Heart right ventricle (tissue), 16 donors: ENCODE results near the gene TBX5. TPM values are rescaled to one million over a fixed set of nuclear protein-coding genes. Genes with fewer than 3 reads are reported as not detected.

Experiments used
- ATAC-seq, 8 donors: fragments of 200-7000 bp; cut with Tn5 transposase; one replicate each; pipeline ENCODE4 v1.9.1; 2020; ENCODE audit warnings: mild to moderate bottlenecking in 8 of 8, moderate library complexity in 8 of 8, moderate number of reproducible peaks in 1 of 8
- DNase-seq, 2 donors: peaks; one replicate each; pipeline ENCODE4 v3.0.0-alpha.2; 2020
- H3K27ac ChIP-seq, 10 donors: fragments of 200-600 bp; sonication (generic) in 2 of 10; one replicate each; pipeline versions ENCODE4 v1.5.0 to v1.8.0; 2020 to 2022; ENCODE audit warnings: mild to moderate bottlenecking in 3 of 10
- H3K27me3 ChIP-seq, 7 donors: fragments of 200-600 bp; one replicate each; pipeline ENCODE4 v1.8.0; 2021 to 2022; ENCODE audit warnings: mild to moderate bottlenecking in 2 of 7
- H3K36me3 ChIP-seq, 9 donors: fragments of 200-600 bp; sonication (generic) in 1 of 9; one replicate each; pipeline versions ENCODE4 v1.5.0 to v1.8.0; 2020 to 2022; ENCODE audit warnings: mild to moderate bottlenecking in 2 of 9
- H3K4me1 ChIP-seq, 9 donors: fragments of 200-600 bp; sonication (generic) in 1 of 9; one replicate each; pipeline versions ENCODE4 v1.5.0 to v1.8.0; 2020 to 2022; ENCODE audit warnings: mild to moderate bottlenecking in 4 of 9
- H3K4me3 ChIP-seq, 10 donors: fragments of 200-600 bp; sonication (generic) in 2 of 10; one replicate each; pipeline versions ENCODE4 v1.5.0 to v1.8.0; 2020 to 2022; ENCODE audit warnings: mild to moderate bottlenecking in 7 of 10, moderate library complexity in 2 of 10
- H3K9me3 ChIP-seq, 11 donors: fragments of 200-600 bp in 10 of 11; sonication (generic) in 2 of 11; one replicate each; pipeline versions ENCODE4 v1.5.0 to v1.8.0; 2013 to 2022; ENCODE audit warnings: mild to moderate bottlenecking in 2 of 11, control low read depth in 1 of 11, moderate library complexity in 1 of 11
- WGBS, 2 donors: extraction: QIAGEN DNeasy Blood & Tissue Kit; methylation state at CpG; one replicate each; pipeline ENCODE4 v1.1.7; 2013; ENCODE audit warnings: inconsistent platforms in 1 of 2; 5-methylcytosine and 5-hydroxymethylcytosine counted together
- intact Hi-C, 10 donors: fragments of 100-400 bp; cut with DNase I; formaldehyde crosslinking; loops; one replicate each; pipeline versions ENCODE4 v1.11.1 to v1.14.2; 2022
- polyA plus RNA-seq, 2 donors: library from polyadenylated mRNA; stranded (reverse); fragments of 200-250 nt; gene quantifications; one replicate each; pipeline ENCODE4 v1.2.3, GENCODE V29; 2013
- total RNA-seq, 10 donors: library from RNA; stranded (reverse); fragmentation: NEBNext Ultra II Directional in 3 of 10; extraction: Animal tissue kit (Norgen Biotek cat#: 25700) in 3 of 10; gene quantifications; one replicate each; pipeline versions ENCODE4 v1.2.1 to v1.2.4, GENCODE V29; 2021 to 2023
- TF ChIP-seq, protein P1 (sequence below), 9 donors: fragments of 200-600 bp; sonication (generic) in 2 of 9; IDR thresholded peaks; one replicate each; pipeline versions ENCODE4 v1.5.0 to v1.8.0; 2021 to 2022; ENCODE audit warnings: antibody characterized with exemption in 9 of 9, mild to moderate bottlenecking in 5 of 9, moderate library complexity in 1 of 9
- donor health status: Arrhythmogenic right ventricular cardiomyopathy.
- donor health status: ischemic (EF 13 %, LVEDD 7.1; RV severe dilation, severe dysfunction).
- donor health status: healthy with polysubstance abuse.
- donor health status: DM: no; HTN: yes; CAD: no.
- donor health status: DM: no; HTN: no; CAD: no.
- donor health status: ischemic (EF 25% LVEDD 6.9; RV normal size, moderate dysfunction).
- donor health status: ischemic (EF 25% LVEDD 5.7; RV mildly dilated, moderate dysfunction).
- donor health status: healthy.
- donor health status: DM: yes; HTN: yes; CAD: no.
- donor health status: Ischemic cardiomyopathy.
- donor health status: ischemic (EF 35%, LVEDD 5.7; RV mildly dilated, moderate dysfunction).
- donor health status: nonischemic (EF 11% LVEDD 7.7; RV severe dilation, severe dysfunction).
- donor health status: DM: yes; HTN: yes; CAD: no.
- donor health status: PGD.
- donor health status: ischemic (EF 29% LVEDD 5.4; RV normal size, mild dysfunction).
- donor health status: nonischemic (EF 23%, LVEDD 6.1; RV moderate dilation, normal function).

The TBX5 gene
- total and polyA plus RNA-seq, 12 donors: 4.0 to 70.1 (median 51.4) TPM

DNA sequence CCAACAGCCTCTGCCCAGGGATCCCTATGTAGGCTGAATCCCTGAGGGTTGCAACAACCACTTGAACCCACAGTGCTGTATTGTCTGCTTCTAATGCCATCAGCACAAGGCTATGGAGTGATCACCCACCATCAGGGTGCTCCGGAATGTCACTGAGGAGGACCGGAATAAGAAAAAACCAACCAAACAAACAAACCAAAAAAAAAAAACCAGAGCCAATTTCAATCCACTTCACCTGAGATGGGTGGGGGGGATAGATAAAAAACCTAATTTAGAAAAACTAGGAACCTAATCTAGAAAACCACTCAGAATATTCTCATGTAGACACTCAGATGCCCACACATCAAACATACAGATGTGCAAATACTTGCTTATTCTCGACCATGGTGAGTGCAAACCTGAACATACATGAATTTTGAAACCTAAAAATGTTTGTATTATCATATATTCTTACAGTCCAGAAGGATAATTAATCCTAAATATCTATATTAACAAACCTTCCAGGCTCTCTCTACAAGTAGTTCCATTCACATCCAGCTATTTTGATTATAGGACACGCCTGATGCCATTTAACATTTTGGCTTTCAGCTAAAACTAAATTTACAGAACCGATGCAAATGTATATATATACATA, 3.7 kb downstream of the TBX5 start:
- H3K36me3 ChIP-seq: peaks cover 0 to 28% (median 0%) of the 10 kb centered on the region in 9 donors
- WGBS, 2 donors: 53 to 54% methylated on average over 5 of the region's 5 CpGs
- H3K27me3 ChIP-seq: peaks cover 0 to 100% (median 68%) of the 10 kb centered on the region in 7 donors
- peak overlapping the region in 4 of 10 donors; percentile 64 to 79 (median 71) for H3K4me3 ChIP-seq
- intact Hi-C loops: loop anchor here in 3 of 10 donors (5.0 to 10.0 kb wide), 2 partner anchors 35 to 47 kb away; no protein-coding TSS in a partner anchor
- peak overlapping the region in 5 of 10 donors; percentile 38 to 94 (median 88) for H3K27ac ChIP-seq
- H3K4me1 ChIP-seq: peaks cover 0 to 41% (median 21%) of the 10 kb centered on the region in 9 donors
- DNase-seq (no peak), ATAC-seq (no peak)
- no peaks in the 10 kb centered on the region for H3K9me3 ChIP-seq
- TF ChIP-seq, protein P1, sequence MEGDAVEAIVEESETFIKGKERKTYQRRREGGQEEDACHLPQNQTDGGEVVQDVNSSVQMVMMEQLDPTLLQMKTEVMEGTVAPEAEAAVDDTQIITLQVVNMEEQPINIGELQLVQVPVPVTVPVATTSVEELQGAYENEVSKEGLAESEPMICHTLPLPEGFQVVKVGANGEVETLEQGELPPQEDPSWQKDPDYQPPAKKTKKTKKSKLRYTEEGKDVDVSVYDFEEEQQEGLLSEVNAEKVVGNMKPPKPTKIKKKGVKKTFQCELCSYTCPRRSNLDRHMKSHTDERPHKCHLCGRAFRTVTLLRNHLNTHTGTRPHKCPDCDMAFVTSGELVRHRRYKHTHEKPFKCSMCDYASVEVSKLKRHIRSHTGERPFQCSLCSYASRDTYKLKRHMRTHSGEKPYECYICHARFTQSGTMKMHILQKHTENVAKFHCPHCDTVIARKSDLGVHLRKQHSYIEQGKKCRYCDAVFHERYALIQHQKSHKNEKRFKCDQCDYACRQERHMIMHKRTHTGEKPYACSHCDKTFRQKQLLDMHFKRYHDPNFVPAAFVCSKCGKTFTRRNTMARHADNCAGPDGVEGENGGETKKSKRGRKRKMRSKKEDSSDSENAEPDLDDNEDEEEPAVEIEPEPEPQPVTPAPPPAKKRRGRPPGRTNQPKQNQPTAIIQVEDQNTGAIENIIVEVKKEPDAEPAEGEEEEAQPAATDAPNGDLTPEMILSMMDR (IDR thresholded peaks at IDR 0.05): no peak

GRCh38 chr12:114401328-114402083, 4.4 kb downstream of the TBX5 start:
- Histone ChIP-seq H3K27ac (peak overlapping the region in 9 of 10 donors; percentile 38 to 73 (median 61)), H3K36me3 (peaks cover 0 to 34% (median 0%) of the 10 kb centered on the region in 9 donors), H3K4me3 (peak overlapping the region in 5 of 10 donors; percentile 3 to 64 (median 20)), H3K27me3 (peaks cover 0 to 100% (median 74%) of the 10 kb centered on the region in 7 donors), H3K9me3 (no peaks in the 10 kb centered on the region), H3K4me1 (peaks cover 0 to 38% (median 18%) of the 10 kb centered on the region in 9 donors)
- ATAC-seq: no peak
- WGBS, 2 donors: 44 to 48% methylated on average over 10 of the region's 10 CpGs
- intact Hi-C loops: loop anchor here in 3 of 10 donors (5.0 to 10.0 kb wide), 2 partner anchors 34 to 47 kb away; no protein-coding TSS in a partner anchor
- DNase-seq: no peak
- TF ChIP-seq, protein P1 (IDR thresholded peaks at IDR 0.05): no peak

- intact Hi-C loops: loop anchor here in 3 of 10 donors (5.0 to 10.0 kb wide), 2 partner anchors 34 to 46 kb away; no protein-coding TSS in a partner anchor
- peak in 7 of 8 donors; percentile 12 to 44 (median 34) for ATAC-seq
- Histone ChIP-seq H3K4me3 (peak overlapping the region in 6 of 10 donors; percentile 3 to 29 (median 22)), H3K4me1 (peaks cover 0 to 40% (median 16%) of the 10 kb centered on the region in 9 donors), H3K9me3 (no peaks in the 10 kb centered on the region), H3K36me3 (peaks cover 0 to 34% (median 0%) of the 10 kb centered on the region in 9 donors), H3K27me3 (peaks cover 0 to 100% (median 74%) of the 10 kb centered on the region in 7 donors), H3K27ac (peak overlapping the region; percentile 38 to 73 (median 64))
- 13 to 20% methylated on average over 25 of the region's 25 CpGs for WGBS, 2 donors
- DNase-seq: peak; percentile 29 to 46
- TF ChIP-seq, protein P1 (IDR thresholded peaks at IDR 0.05): no peak
These were observed 5.0 kb downstream of the TBX5 start for GRCh38 chr12:114400925-114401324.

- H3K36me3 ChIP-seq: peaks cover 0 to 34% (median 0%) of the 10 kb centered on the region in 9 donors
- H3K27me3 ChIP-seq: peaks cover 0 to 100% (median 74%) of the 10 kb centered on the region in 7 donors
- peak overlapping the region; percentile 32 to 73 (median 64) for H3K27ac ChIP-seq
- ATAC-seq (no peak), DNase-seq (no peak)
- intact Hi-C loops: loop anchor here in 3 of 10 donors (5.0 to 10.0 kb wide), 2 partner anchors 33 to 46 kb away; no protein-coding TSS in a partner anchor
- TF ChIP-seq, protein P1 (IDR thresholded peaks at IDR 0.05): no peak
- H3K9me3 ChIP-seq: no peaks in the 10 kb centered on the region
- peak overlapping the region in 5 of 10 donors; percentile 3 to 29 (median 23) for H3K4me3 ChIP-seq
- peaks cover 0 to 40% (median 16%) of the 10 kb centered on the region in 9 donors for H3K4me1 ChIP-seq
- WGBS, 2 donors: 27 to 30% methylated on average over 31 of the region's 31 CpGs
These were observed 5.6 kb downstream of the TBX5 start for GRCh38 chr12:114400361-114400811.
